RPMI8226 (cell line): ENCODE data around the gene EDN1.
A peak's percentile ranks its signal among the peaks of the same experiment; 100 is the strongest.
"Not testable (repeated sequence)": the region's sequence is repeated elsewhere in the genome, so short reads cannot be mapped to it uniquely, and the experiment has no call there.

ENCODE experiments used
- DNase-seq: peaks from one replicate; pipeline ENCODE4 v3.0.0-alpha.2; 2015

The EDN1 gene

DNA sequence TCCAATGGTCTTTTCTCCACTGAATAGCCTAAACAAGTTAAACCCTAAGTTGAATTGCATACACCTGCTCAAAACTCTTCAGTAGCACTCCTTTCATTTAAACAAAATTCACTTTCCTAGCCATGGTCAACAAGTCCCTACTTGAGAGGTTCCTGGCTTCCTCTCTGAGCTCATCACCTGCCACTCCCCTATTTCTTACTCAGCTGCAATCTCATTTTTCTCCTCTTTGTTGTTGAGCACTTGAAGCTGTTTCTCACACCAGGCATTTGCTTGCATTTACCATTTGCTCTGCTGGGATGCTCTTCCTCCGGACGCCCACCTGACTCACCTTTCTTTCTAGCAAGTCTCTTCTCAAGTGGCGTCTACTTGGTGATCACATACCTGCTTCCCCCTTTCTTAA is 38.5 kb downstream of the EDN1 start:
- no peak for DNase-seq

- no peak for DNase-seq
Observed at GRCh38 chr6:12331474-12331873, 41.3 kb downstream of the EDN1 start.

DNA sequence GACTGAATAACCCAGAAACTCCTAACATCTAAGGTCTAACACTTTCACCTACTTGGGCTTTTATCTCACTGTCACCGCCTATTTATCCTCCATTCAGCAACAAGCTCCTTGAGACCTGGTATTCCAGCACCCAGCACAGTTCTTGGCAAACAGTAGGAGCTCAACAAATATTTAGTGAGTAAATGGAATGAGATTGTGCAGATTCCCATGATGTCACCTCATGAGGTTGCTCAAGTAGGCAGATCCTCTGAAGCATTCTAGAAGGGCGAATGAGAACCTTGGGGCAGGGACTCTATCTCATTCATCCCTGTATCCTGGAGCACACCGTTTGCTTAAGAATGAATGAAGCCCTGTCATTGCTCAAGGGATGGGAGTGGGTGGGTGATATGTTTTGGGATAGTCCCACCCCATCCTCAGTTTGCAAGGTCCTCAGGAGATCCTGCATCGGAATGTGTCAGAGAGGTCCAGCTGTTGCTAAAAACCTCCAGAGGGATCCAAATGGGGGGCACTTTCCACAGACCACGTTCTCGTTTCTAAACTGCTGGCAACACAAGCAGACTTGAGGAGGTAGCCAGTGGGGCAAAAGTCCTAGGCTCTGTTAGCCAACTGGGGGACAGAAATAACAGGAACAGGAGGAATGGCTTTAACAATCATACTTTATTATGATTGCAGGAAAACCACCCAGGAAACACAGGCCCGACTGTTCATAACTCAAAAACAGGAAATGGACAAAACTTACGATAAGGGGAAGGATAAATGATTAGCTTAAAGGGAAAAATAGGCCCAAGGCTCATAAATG is 42.0 kb downstream of the EDN1 start:
- no peak for DNase-seq

- DNase-seq = not testable (repeated sequence)
Observed at GRCh38 chr6:12332750-12333079, 42.6 kb downstream of the EDN1 start.

- no peak for DNase-seq
Observed at GRCh38 chr6:12333128-12333527, 43.0 kb downstream of the EDN1 start.

DNA sequence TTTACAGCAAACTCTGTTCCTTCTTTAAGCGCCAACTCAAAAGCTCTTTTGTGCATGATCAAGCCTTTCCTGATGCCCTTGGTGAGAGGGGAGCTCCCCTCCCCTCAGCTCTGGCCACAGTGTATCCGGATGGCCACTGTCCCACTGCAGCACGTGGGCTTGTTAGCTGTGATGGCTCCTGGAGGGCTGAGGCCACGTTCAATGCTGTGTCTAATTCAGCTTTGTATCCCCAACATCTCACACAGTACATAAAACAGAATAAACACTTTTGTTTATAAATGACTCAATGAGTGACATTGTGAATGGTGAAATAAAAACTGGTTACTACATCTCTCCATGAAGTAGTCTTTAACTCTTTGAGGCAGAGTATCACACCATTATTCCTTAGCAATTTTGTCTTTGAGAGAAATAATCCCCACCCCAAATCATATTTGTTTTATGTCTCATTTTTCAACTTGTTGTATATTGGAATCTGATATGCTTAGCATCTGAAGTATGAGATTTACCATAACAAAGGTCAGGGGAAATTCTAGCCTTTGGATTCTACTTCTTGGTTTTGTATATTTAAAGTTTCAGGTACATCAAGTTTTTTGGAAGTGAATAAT is 44.5 kb downstream of the EDN1 start:
- DNase-seq = no peak

DNA sequence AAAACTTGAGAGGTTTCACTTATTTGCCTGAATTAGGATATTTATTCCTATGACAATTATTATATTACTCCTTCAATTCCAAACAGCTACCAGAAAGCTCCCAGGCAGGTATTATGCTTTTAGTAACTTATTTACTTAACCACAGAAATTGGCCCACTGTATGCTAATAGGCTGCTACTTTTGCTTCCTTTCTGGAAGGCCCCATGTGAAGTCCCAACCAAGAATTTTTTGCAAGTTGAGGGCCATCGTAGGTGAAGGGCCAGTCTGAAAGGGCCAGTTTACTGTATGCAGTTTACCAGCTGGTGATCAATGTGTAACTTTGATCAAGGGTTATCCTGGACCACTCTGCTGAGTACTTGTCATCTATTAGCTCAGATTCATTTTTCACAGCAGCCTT is 45.0 kb downstream of the EDN1 start:
- no peak for DNase-seq

GRCh38 chr6:12335717-12336116 is 45.6 kb downstream of the EDN1 start:
- no peak for DNase-seq

GRCh38 chr6:12336121-12336971 is 46.2 kb downstream of the EDN1 start:
- DNase-seq = no peak

DNA sequence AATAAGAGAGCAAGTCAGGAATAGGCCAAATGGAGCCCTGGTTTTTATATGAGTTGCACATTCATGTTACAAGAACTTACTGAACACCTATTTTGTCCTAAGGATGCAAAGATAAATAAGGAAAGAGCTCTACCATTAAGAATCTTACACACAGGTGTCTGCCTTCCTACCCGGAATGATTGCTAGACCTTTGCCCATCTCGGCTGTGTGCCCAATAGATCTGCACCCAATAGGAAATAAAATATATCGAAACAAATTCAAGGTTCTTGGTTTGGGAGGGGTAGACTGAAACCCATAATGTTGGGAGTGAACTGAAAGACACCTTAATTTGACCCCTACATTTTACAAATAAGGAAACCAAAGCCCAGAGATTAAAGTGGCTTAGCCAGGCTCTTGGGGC is 48.9 kb downstream of the EDN1 start:
- DNase-seq = no peak

- DNase-seq = no peak
Observed at GRCh38 chr6:12339808-12340487, 49.8 kb downstream of the EDN1 start.

DNA sequence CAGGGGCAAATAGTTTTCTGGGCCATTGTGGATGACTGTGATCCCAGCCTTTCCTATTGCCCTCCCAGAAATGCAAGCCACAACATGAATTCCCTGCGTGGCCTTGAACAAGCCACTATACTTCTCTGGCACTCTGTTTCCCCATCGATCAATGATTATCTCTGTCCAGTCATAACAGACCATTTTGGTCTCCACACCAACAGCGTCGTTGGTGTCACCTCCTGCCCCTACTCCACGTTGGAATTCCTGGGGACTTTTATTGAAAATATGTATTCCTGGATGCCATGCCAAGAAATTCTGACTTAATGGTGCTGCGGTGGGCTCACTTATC is 50.3 kb downstream of the EDN1 start:
- no peak for DNase-seq

DNA sequence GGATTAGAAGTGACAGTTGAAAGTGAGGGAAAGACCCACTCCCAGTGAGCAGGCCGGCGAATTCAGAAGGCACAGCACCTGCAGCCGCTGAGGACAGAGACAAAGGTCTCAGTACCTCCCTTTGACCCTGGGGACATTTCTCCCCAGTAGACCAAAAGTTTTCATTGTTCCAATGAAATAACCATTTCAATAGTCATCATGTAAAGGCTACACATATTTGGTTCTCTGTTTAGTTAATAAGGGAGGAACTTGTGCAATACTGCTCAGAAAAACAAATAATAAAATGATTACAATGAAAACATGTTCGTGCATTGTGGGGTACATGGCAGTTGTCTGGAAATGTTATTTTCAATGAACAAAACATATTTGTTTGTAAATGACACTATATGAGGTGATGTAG is 52.5 kb downstream of the EDN1 start:
- DNase-seq = no peak

GRCh38 chr6:12343122-12343439 is 52.9 kb downstream of the EDN1 start:
- no peak for DNase-seq

DNA sequence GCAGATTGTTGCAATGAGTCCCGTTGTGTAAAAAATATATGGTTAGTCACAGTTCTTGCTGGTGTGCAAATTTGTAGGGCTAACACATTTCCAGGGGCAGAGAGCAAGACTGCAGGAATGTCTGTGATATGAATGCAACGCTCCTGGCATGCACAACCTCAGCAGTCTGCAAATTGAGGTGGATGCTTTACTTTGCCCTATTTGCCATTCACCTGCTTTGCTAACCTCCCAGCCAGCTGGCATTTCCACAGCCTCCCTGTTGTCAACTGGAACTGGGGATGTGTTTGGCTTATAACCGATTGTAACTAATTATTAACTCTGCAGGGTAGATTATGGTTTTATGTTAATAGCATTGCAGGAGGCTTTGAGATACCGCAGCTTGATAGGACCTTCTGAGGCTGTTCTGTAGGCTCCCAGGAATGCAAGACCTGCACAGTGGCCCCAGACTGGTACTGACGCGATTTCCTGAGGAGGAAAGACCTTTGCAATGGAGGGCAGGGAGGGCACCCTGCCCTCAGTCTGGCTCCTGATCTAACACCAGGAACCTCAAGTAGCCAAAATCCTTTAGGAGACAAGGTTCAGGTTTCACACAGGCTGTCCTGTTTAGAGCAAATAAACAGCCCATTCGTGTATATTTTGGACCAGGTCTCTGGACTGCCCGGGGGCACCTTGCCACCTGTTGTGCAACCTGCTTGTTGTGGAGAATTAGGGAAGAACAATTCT is 53.4 kb downstream of the EDN1 start:
- DNase-seq = no peak

DNA sequence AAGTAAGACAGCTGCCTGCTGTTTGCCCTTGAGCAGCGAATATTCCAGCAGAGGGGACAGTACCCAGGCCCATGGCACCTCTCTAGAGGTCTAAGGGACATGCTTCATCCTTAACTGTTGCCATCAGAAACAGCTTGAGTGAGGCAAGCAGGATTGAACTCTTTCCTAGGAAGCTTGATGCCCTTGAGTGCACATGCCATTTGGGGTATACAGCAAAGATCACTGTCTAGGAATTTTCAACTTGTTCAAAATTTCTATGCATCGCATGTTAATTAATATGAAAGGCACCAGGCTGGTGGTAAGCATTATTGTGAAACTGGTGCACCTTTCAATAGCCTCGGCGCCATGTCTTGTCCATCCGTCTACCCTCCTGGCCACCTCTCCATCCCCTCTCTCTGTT is 54.1 kb downstream of the EDN1 start:
- no peak for DNase-seq

- DNase-seq = peak; percentile 42
Observed at GRCh38 chr6:12344961-12345693, 55.0 kb downstream of the EDN1 start.

DNA sequence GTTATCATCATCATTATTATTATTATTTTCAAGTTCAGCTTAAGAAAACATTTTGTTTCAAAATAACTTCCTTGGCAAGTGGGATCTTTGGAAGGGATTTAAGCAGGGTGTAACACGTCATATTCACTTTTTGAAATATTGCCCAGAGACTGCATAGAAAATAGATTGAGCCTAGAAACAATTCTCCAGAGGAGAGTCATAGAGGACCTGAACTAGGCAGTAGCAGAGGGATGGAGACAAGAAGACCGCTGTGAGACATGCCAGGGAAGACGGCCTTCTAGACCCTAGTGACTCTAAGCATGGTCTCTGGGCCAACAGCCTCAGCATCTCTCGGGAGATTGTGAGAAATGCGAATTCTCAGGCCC is 55.5 kb downstream of the EDN1 start:
- no peak for DNase-seq
